CD14-positive monocyte (primary cell): ENCODE data around the gene SYTL5. TPM values are rescaled to one million over a fixed set of nuclear protein-coding genes. Genes with fewer than 3 reads are reported as not detected.

ENCODE experiments used
- DNase-seq, 3 donors: peaks; one replicate each; pipeline ENCODE4 v3.0.0-alpha.2; 2011 to 2022
- H2AFZ ChIP-seq: 2 replicates; pipeline ENCODE4 v1.6.0; 2012; ENCODE audit warnings: mild to moderate bottlenecking, low read depth, low read length, inconsistent platforms; ENCODE audit not compliant: insufficient read depth, poor library complexity, severe bottlenecking
- H3K27ac ChIP-seq, 2 donors: 1 replicate in 1 of 2; 2 replicates in 1 of 2; pipeline ENCODE4 v1.5.1; 2012 to 2013; ENCODE audit warnings: low read length in 2 of 2, control low read depth in 1 of 2, inconsistent platforms in 1 of 2, low read depth in 1 of 2, mild to moderate bottlenecking in 1 of 2
- H3K27me3 ChIP-seq, 2 donors: one replicate each; pipeline versions ENCODE4 v1.6.0 to v1.6.1; 2011 to 2013; ENCODE audit warnings: low read length in 2 of 2; ENCODE audit not compliant: control insufficient read depth in 2 of 2, insufficient read depth in 2 of 2
- H3K36me3 ChIP-seq, 2 donors: replicated peaks in 1 of 2; 1 replicate in 1 of 2; 2 replicates in 1 of 2; pipeline versions ENCODE4 v1.5.1 to v1.6.1; 2012 to 2013; ENCODE audit warnings: low read length in 2 of 2, control low read depth in 1 of 2, inconsistent platforms in 1 of 2, mild to moderate bottlenecking in 1 of 2; ENCODE audit not compliant: insufficient read depth in 2 of 2, control insufficient read depth in 1 of 2
- H3K4me1 ChIP-seq, 2 donors: 1 replicate in 1 of 2; 2 replicates in 1 of 2; pipeline versions ENCODE4 v1.5.1 to v1.6.1; 2012 to 2013; ENCODE audit warnings: low read length in 2 of 2, control low read depth in 1 of 2, inconsistent platforms in 1 of 2, mild to moderate bottlenecking in 1 of 2, moderate library complexity in 1 of 2; ENCODE audit not compliant: insufficient read depth in 2 of 2, control insufficient read depth in 1 of 2
- H3K4me2 ChIP-seq: replicated peaks from 2 replicates; pipeline ENCODE3; 2012; ENCODE audit warnings: low read length, moderate library complexity, mild to moderate bottlenecking; ENCODE audit not compliant: poor library complexity, severe bottlenecking; ENCODE audit errors: extremely low read depth
- H3K4me3 ChIP-seq, 3 experiments: fragments of 200-600 bp in 1 of 3; sonication (generic) in 1 of 3; replicated peaks in 1 of 3; 1 replicate in 2 of 3; 2 replicates in 1 of 3; pipeline ENCODE4 v1.5.1; 2011 to 2013; ENCODE audit warnings: low read length in 3 of 3, mild to moderate bottlenecking in 3 of 3, control low read depth in 2 of 3, low read depth in 2 of 3, inconsistent platforms in 1 of 3, moderate library complexity in 1 of 3
- H3K79me2 ChIP-seq: 2 replicates; pipeline ENCODE4 v1.6.0; 2012; ENCODE audit warnings: mild to moderate bottlenecking, control low read depth, inconsistent platforms, low read length, moderate library complexity; ENCODE audit not compliant: insufficient read depth
- H3K9ac ChIP-seq: 2 replicates; pipeline ENCODE4 v1.6.0; 2017; ENCODE audit warnings: low read length, mild to moderate bottlenecking; ENCODE audit not compliant: insufficient read depth, poor library complexity, severe bottlenecking
- H3K9me3 ChIP-seq, 2 donors: replicated peaks in 1 of 2; 1 replicate in 1 of 2; 2 replicates in 1 of 2; pipeline versions ENCODE4 v1.5.1 to v1.6.1; 2012 to 2013; ENCODE audit warnings: low read length in 2 of 2, control low read depth in 1 of 2; ENCODE audit not compliant: control insufficient read depth in 1 of 2, insufficient read depth in 1 of 2
- H4K20me1 ChIP-seq: 2 replicates; pipeline ENCODE4 v1.6.0; 2012; ENCODE audit warnings: mild to moderate bottlenecking, low read length, control low read depth, moderate library complexity; ENCODE audit not compliant: insufficient read depth
- H3K27ac Mint-ChIP-seq, 7 donors: one replicate each; pipeline ENCODE4 v1.8.0; 2020; ENCODE audit warnings: mild to moderate bottlenecking in 7 of 7, mixed read lengths in 7 of 7, moderate library complexity in 6 of 7, inconsistent platforms in 2 of 7
- H3K27me3 Mint-ChIP-seq, 3 donors: one replicate each; pipeline ENCODE4 v1.8.0; 2021 to 2022; ENCODE audit warnings: low read depth in 3 of 3, mild to moderate bottlenecking in 3 of 3, mixed read lengths in 3 of 3, moderate library complexity in 3 of 3, inconsistent platforms in 1 of 3
- H3K36me3 Mint-ChIP-seq, 2 donors: one replicate each; pipeline ENCODE4 v1.8.0; 2020; ENCODE audit warnings: mixed read lengths in 2 of 2, inconsistent platforms in 1 of 2, mild to moderate bottlenecking in 1 of 2
- H3K4me1 Mint-ChIP-seq: one replicate; pipeline ENCODE4 v1.8.0; 2020; ENCODE audit warnings: mild to moderate bottlenecking, mixed read lengths
- H3K4me3 Mint-ChIP-seq, 2 donors: one replicate each; pipeline ENCODE4 v1.8.0; 2020; ENCODE audit warnings: mild to moderate bottlenecking in 2 of 2, mixed read lengths in 2 of 2, moderate library complexity in 1 of 2
- H3K9me3 Mint-ChIP-seq, 7 donors: one replicate each; pipeline ENCODE4 v1.8.0; 2020 to 2022; ENCODE audit warnings: mixed read lengths in 7 of 7, mild to moderate bottlenecking in 6 of 7, moderate library complexity in 6 of 7, inconsistent platforms in 2 of 7
- CTCF ChIP-seq: fragments of 200-600 bp; IDR thresholded peaks from one replicate; pipeline ENCODE4 v1.8.0; 2022; ENCODE audit warnings: antibody characterized with exemption, mild to moderate bottlenecking
- WGBS: methylation state at CpG from one replicate; pipeline ENCODE4 v1.1.5; 2013; ENCODE audit warnings: missing lambda C conversion rate; ENCODE audit not compliant: insufficient coverage; 5-methylcytosine and 5-hydroxymethylcytosine counted together
- intact Hi-C, 2 donors: fragments of 100-400 bp; cut with micrococcal nuclease; formaldehyde crosslinking; loops; one replicate each; pipeline versions ENCODE4 v1.15.0 to v1.15.1; 2023
- polyA plus RNA-seq, 3 donors: library from polyadenylated mRNA; depleted of rRNA in 1 of 3; unstranded in 2 of 3; stranded (reverse) in 1 of 3; fragments of 300-500 nt in 2 of 3; fragments of >200 nt in 1 of 3; fragmentation: Illumina TruSeq in 2 of 3; gene quantifications; 1 replicate in 2 of 3; 2 replicates in 1 of 3; pipeline ENCODE4 v1.2.3, GENCODE V29; 2012 to 2021

SYTL5 gene
- polyA plus RNA-seq, 3 donors: not detected

GRCh38 chrX:38102240-38102639, 95.9 kb downstream of the SYTL5 start:
- H3K79me2 ChIP-seq: no peaks in the 10 kb centered on the region
- no peak overlapping the region for H3K4me2 ChIP-seq
- Mint-ChIP-seq H3K4me1 (peaks cover 11% of the 10 kb centered on the region), H3K4me3 (no peak overlapping the region), H3K9me3 (peaks cover 0 to 11% (median 2%) of the 10 kb centered on the region in 7 donors), H3K27ac (no peak overlapping the region), H3K36me3 (no peaks in the 10 kb centered on the region), H3K27me3 (peaks cover 0 to 2% (median 2%) of the 10 kb centered on the region in 3 donors)
- H3K36me3 ChIP-seq: no peaks in the 10 kb centered on the region
- no peak for DNase-seq
- H3K27ac ChIP-seq: no peak overlapping the region
- WGBS: no CpG with 5 or more reads among the region's 2 CpGs
- H3K4me1 ChIP-seq: peaks cover 0 to 10% of the 10 kb centered on the region in 2 donors
- H3K4me3 ChIP-seq: no peak overlapping the region
- intact Hi-C loops: no loop called here
- H4K20me1 ChIP-seq: no peaks in the 10 kb centered on the region
- peaks cover 0 to 9% of the 10 kb centered on the region in 2 donors for H3K9me3 ChIP-seq
- no peak overlapping the region for H2AFZ ChIP-seq
- TF ChIP-seq CTCF: no peak
- no peak overlapping the region for H3K9ac ChIP-seq
- no peaks in the 10 kb centered on the region for H3K27me3 ChIP-seq

DNA sequence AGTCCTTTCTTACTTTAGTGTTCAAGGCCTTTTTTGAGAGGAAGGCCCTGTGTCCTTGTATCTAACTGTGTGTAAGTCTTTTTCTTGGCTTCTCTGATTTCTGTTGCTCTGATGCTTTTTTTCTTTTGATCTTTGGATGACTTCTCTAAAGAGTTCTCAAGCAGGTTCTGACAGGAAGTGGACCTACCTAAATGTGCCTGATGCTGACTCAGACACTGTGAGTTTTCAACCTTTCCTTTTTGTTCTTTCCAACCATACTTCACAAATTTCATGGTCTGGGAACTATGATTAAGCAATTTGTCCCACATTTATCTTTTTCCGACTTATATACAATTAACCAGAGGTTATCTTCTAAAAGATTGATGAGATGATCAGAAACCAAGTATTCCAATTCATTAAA, 96.5 kb downstream of the SYTL5 start:
- Histone ChIP-seq H3K4me2 (no peak overlapping the region), H3K27me3 (no peaks in the 10 kb centered on the region), H3K79me2 (no peaks in the 10 kb centered on the region), H3K4me1 (peaks cover 0 to 10% of the 10 kb centered on the region in 2 donors), H3K9ac (no peak overlapping the region), H2AFZ (no peak overlapping the region), H4K20me1 (no peaks in the 10 kb centered on the region), H3K4me3 (no peak overlapping the region), H3K9me3 (peaks cover 0 to 9% of the 10 kb centered on the region in 2 donors), H3K36me3 (no peaks in the 10 kb centered on the region), H3K27ac (no peak overlapping the region)
- H3K36me3 Mint-ChIP-seq: no peaks in the 10 kb centered on the region
- intact Hi-C loops: no loop called here
- H3K9me3 Mint-ChIP-seq: peaks cover 0 to 11% (median 3%) of the 10 kb centered on the region in 7 donors
- no peak for TF ChIP-seq CTCF
- no peak for DNase-seq
- no peak overlapping the region for H3K4me3 Mint-ChIP-seq
- peaks cover 11% of the 10 kb centered on the region for H3K4me1 Mint-ChIP-seq
- peaks cover 0 to 2% (median 2%) of the 10 kb centered on the region in 3 donors for H3K27me3 Mint-ChIP-seq
- WGBS: no CpG with 5 or more reads among the region's 1 CpG
- no peak overlapping the region for H3K27ac Mint-ChIP-seq
